RWPE2 (cell line): ENCODE data around the gene GRM8.

Experiments used
- ATAC-seq: fragments of 200-7000 bp; cut with Tn5 transposase; 3 replicates; pipeline ENCODE4 v1.9.1; 2021; ENCODE audit warnings: low read depth
- DNase-seq: peaks from one replicate; pipeline ENCODE4 v3.0.0-alpha.2; 2020; ENCODE audit warnings: low spot score
- H3K27ac ChIP-seq: fragments of 450-650 bp; 2 replicates; pipeline ENCODE4 v1.5.1; 2017; ENCODE audit warnings: mild to moderate bottlenecking; ENCODE audit not compliant: poor library complexity, severe bottlenecking
- H3K27me3 ChIP-seq: fragments of 250-450 bp; sonication (Bioruptor Pico); 2 replicates; pipeline ENCODE4 v1.5.1; 2021; ENCODE audit warnings: mild to moderate bottlenecking, moderate library complexity; ENCODE audit not compliant: insufficient read depth, poor library complexity, severe bottlenecking
- H3K36me3 ChIP-seq: fragments of 250-450 bp; sonication (Bioruptor Pico); 2 replicates; pipeline ENCODE4 v1.5.1; 2020; ENCODE audit warnings: low read depth, mild to moderate bottlenecking, moderate library complexity
- H3K4me1 ChIP-seq: fragments of 250-450 bp; sonication (Bioruptor Pico); 2 replicates; pipeline ENCODE4 v1.5.1; 2021; ENCODE audit warnings: mild to moderate bottlenecking, moderate library complexity; ENCODE audit not compliant: insufficient read depth, poor library complexity, severe bottlenecking
- H3K4me3 ChIP-seq: fragments of 250-450 bp; sonication (Bioruptor Pico); 2 replicates; pipeline ENCODE4 v1.5.1; 2021; ENCODE audit warnings: mild to moderate bottlenecking, moderate library complexity; ENCODE audit not compliant: severe bottlenecking
- H3K9me3 ChIP-seq: fragments of 250-450 bp; sonication (Bioruptor Pico); 2 replicates; pipeline ENCODE4 v1.5.1; 2021; ENCODE audit warnings: mild to moderate bottlenecking, moderate library complexity; ENCODE audit not compliant: severe bottlenecking
- TF ChIP-seq, protein P1 (sequence below): fragments of 450-650 bp; IDR thresholded peaks from one replicate; pipeline ENCODE4 v1.5.1; 2017; ENCODE audit warnings: mild to moderate bottlenecking, moderate library complexity; ENCODE audit not compliant: poor library complexity, severe bottlenecking

Gene GRM8

DNA sequence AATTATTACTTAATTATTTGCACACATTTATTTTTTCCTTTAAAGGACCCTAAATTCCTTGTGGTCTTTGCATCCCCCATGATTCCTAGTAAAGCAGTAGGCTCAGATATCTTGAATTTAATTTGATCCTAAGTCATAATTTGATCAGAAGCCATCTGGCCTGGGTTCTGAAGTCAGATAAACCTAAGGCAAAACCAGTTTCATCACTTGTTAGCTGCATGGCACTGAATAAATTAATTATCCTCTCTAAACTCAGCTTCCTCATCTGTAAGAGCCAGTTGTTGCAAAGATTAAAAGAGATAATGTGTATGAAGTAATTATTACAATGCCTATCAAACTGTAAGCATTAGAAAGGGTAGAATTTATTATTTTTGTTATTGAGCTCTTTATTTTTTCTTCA lies 293.1 kb downstream of the GRM8 start:
- Histone ChIP-seq H3K27me3 (no peaks in the 10 kb centered on the region), H3K36me3 (no peaks in the 10 kb centered on the region), H3K4me1 (no peaks in the 10 kb centered on the region), H3K27ac (no peak overlapping the region), H3K4me3 (no peak overlapping the region), H3K9me3 (no peaks in the 10 kb centered on the region)
- ATAC-seq (no peak), DNase-seq (no peak)
- TF ChIP-seq, protein P1, sequence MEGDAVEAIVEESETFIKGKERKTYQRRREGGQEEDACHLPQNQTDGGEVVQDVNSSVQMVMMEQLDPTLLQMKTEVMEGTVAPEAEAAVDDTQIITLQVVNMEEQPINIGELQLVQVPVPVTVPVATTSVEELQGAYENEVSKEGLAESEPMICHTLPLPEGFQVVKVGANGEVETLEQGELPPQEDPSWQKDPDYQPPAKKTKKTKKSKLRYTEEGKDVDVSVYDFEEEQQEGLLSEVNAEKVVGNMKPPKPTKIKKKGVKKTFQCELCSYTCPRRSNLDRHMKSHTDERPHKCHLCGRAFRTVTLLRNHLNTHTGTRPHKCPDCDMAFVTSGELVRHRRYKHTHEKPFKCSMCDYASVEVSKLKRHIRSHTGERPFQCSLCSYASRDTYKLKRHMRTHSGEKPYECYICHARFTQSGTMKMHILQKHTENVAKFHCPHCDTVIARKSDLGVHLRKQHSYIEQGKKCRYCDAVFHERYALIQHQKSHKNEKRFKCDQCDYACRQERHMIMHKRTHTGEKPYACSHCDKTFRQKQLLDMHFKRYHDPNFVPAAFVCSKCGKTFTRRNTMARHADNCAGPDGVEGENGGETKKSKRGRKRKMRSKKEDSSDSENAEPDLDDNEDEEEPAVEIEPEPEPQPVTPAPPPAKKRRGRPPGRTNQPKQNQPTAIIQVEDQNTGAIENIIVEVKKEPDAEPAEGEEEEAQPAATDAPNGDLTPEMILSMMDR, result no peak

DNA sequence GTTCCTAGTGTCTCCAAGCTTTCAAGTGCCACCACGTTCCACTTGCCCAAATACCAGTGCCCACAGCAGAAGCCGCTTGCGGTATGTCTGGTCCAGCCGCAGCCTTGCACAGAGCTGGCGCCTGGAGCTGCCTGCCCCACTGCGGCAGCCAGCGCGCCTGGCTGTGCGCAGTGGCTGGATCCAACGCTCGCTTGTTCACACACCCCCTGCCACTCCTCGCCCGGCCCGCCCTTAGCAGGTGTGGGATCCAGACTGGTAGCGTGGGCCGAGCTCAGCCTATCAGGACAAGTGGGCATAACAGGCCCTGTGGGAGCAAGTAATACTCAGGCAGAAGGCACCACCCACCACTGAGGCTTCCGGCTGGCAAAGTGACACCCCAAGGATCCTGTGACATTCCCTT lies 294.4 kb downstream of the GRM8 start:
- Histone ChIP-seq H3K9me3 (no peaks in the 10 kb centered on the region), H3K36me3 (no peaks in the 10 kb centered on the region), H3K4me1 (no peaks in the 10 kb centered on the region), H3K27me3 (no peaks in the 10 kb centered on the region), H3K27ac (no peak overlapping the region), H3K4me3 (no peak overlapping the region)
- ATAC-seq, result no peak
- DNase-seq, result no peak
- TF ChIP-seq, protein P1, result no peak

DNA sequence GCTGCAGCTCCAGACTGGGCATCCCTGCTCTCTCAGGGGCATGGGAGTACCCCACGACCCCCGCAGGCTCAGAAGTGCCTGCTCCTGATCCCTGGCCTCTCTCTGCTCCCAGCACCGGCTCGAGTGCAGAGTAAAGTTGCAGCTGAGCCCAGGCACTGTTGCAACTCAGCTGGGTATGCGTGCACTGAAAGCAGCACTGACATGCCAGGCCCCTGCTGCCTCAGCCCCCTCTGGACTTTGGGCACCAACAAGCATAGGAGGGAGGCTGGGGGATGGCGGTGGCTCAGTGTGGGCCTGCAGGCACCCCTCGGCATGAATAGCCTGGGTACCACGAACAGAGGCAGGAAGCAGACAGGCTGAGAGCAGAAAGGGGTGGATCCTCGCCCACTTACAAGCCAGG lies 295.3 kb downstream of the GRM8 start:
- ATAC-seq, result no peak

DNA sequence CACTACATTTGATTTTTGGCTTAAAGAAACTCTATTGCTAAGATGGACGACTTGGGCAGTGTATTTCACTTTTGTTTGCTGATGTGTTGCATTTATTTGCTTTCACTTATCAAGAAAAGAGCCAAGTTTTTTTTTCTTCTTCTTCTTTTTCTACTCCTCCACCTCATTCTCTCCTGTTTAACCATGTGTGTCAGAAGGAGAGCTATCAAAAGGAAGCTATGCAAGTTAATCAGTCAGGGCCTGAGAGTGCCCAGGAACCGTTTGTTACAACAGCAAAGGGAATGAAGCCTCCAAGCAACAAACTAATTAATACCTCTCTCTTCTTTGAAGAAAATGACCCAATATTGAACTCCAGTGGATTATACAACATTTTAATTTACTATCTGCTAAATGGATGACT lies 299.3 kb downstream of the GRM8 start:
- no peak for DNase-seq
- no peak overlapping the region for H3K4me3 ChIP-seq
- no peak for ATAC-seq
- no peaks in the 10 kb centered on the region for H3K9me3 ChIP-seq
- no peaks in the 10 kb centered on the region for H3K36me3 ChIP-seq
- H3K4me1 ChIP-seq, result no peaks in the 10 kb centered on the region
- H3K27me3 ChIP-seq, result no peaks in the 10 kb centered on the region
- TF ChIP-seq, protein P1, result no peak
- no peak overlapping the region for H3K27ac ChIP-seq

More for the DNA sequence above, 295.3 kb downstream of the GRM8 start:
- H3K27me3 ChIP-seq, result no peaks in the 10 kb centered on the region
- TF ChIP-seq, protein P1, result no peak
- DNase-seq, result no peak
- no peak overlapping the region for H3K4me3 ChIP-seq
- H3K36me3 ChIP-seq, result no peaks in the 10 kb centered on the region
- no peaks in the 10 kb centered on the region for H3K4me1 ChIP-seq
- no peak overlapping the region for H3K27ac ChIP-seq
- H3K9me3 ChIP-seq, result no peaks in the 10 kb centered on the region

DNA sequence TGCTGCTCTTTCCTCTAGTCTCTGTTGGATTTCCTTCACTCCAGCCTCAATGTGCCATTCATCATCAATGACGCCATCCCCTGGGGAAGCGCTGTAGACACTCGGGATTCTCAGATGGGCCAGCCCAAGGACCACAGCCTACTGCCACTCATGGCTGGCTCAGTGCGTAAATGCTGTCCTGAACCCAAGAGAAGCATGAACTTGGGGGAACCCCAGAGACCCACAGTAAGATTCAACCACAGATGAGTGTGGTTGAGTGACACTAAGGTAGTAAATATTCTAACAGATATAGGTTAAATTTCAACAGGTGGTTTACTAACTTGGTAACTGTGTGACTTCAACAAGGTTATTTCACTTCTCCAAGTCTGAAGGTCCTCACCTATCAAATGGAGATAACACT lies 304.1 kb downstream of the GRM8 start:
- DNase-seq (no peak), ATAC-seq (no peak)
- Histone ChIP-seq H3K36me3 (no peaks in the 10 kb centered on the region), H3K27ac (no peak overlapping the region), H3K27me3 (no peaks in the 10 kb centered on the region), H3K4me3 (no peak overlapping the region), H3K4me1 (no peaks in the 10 kb centered on the region), H3K9me3 (no peaks in the 10 kb centered on the region)
- TF ChIP-seq, protein P1, result no peak
